ENCODE results near the gene HNRNPA2B1. TPM values are rescaled to one million over a fixed set of nuclear protein-coding genes. Genes with fewer than 3 reads are reported as not detected.
"Not testable (repeated sequence)": the region's sequence is repeated elsewhere in the genome, so short reads cannot be mapped to it uniquely, and the experiment has no call there.

HNRNPA2B1 gene
- total and polyA plus RNA-seq, 7 donors, result 141 to 885 (median 208) TPM

- no peak for DNase-seq
- Histone ChIP-seq H3K4me3 (no peak overlapping the region), H3K9me3 (no peaks in the 10 kb centered on the region), H3K27ac (no peak overlapping the region), H3K27me3 (no peaks in the 10 kb centered on the region), H3K4me1 (no peaks in the 10 kb centered on the region), H3K36me3 (peaks cover 0 to 6% (median 0%) of the 10 kb centered on the region in 4 donors)
- TF ChIP-seq POLR2A (IDR thresholded peaks at IDR 0.05) (no peak), EP300 (IDR thresholded peaks at IDR 0.05) (no peak), POLR2AphosphoS5 (IDR thresholded peaks at IDR 0.05) (no peak), CTCF (IDR thresholded peaks at IDR 0.05) (no peak)
- intact Hi-C loops (cut with DNase I), result no loop called here
- 87 to 90% methylated on average over 3 of the region's 3 CpGs for WGBS, 2 donors
Observed at GRCh38 chr7:26181474-26182227, 18.9 kb downstream of the HNRNPA2B1 start.

DNA sequence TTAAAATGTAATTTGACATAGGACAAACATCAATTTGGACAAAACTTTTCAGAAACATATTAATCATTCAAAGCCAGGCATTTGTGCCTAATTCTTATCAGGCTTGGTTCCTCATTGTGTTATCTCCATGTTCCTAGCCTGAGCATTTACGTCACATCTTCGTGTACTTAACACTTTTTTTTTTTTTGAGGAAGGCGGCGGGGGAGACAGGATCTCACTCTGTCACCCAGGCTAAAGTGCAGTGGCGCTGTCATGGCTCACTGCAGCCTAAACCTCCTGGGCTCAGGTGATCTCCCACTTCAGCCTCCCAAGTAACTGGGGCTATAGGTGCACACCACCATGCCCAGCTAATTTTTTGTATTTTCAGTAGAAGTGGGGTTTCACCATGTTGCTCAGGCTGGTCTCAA, 19.8 kb downstream of the HNRNPA2B1 start:
- TF ChIP-seq CTCF (IDR thresholded peaks at IDR 0.05) (no peak), POLR2AphosphoS5 (IDR thresholded peaks at IDR 0.05) (peak in 1 of 4 donors; percentile 22)
- intact Hi-C loops (cut with DNase I), result no loop called here
- Histone ChIP-seq H3K27me3 (no peaks in the 10 kb centered on the region), H3K27ac (no peak overlapping the region), H3K9me3 (no peaks in the 10 kb centered on the region), H3K4me3 (no peak overlapping the region), H3K4me1 (no peaks in the 10 kb centered on the region), H3K36me3 (no peaks in the 10 kb centered on the region)
- 71 to 80% methylated on average over 5 of the region's 5 CpGs for WGBS, 2 donors
- no peak for DNase-seq

- TF ChIP-seq POLR2A (IDR thresholded peaks at IDR 0.05) (no peak), POLR2AphosphoS5 (IDR thresholded peaks at IDR 0.05) (peak in 1 of 4 donors; percentile 8), CTCF (IDR thresholded peaks at IDR 0.05) (no peak)
- Histone ChIP-seq H3K9me3 (no peaks in the 10 kb centered on the region), H3K27ac (no peak overlapping the region), H3K27me3 (no peaks in the 10 kb centered on the region), H3K36me3 (no peaks in the 10 kb centered on the region), H3K4me3 (no peak overlapping the region), H3K4me1 (no peaks in the 10 kb centered on the region)
- intact Hi-C loops (cut with DNase I), result no loop called here
- 70 to 71% methylated on average over 8 of the region's 8 CpGs for WGBS, 2 donors
- DNase-seq, result no peak
Observed at GRCh38 chr7:26179826-26180497, 20.6 kb downstream of the HNRNPA2B1 start.

- DNase-seq, result no peak
- whole genome bisulfite sequencing, 2 donors, result 83 to 87% methylated on average over 5 of the region's 5 CpGs
- intact Hi-C loops (cut with DNase I), result no loop called here
- TF ChIP-seq POLR2A (IDR thresholded peaks at IDR 0.05), result no peak
- no peaks in the 10 kb centered on the region for H3K36me3 ChIP-seq
- no peaks in the 10 kb centered on the region for H3K9me3 ChIP-seq
- no peak overlapping the region for H3K4me3 ChIP-seq
- no peaks in the 10 kb centered on the region for H3K27me3 ChIP-seq
- no peaks in the 10 kb centered on the region for H3K4me1 ChIP-seq
- H3K27ac ChIP-seq, result no peak overlapping the region
Observed at GRCh38 chr7:26179422-26179821, 21.1 kb downstream of the HNRNPA2B1 start.

DNA sequence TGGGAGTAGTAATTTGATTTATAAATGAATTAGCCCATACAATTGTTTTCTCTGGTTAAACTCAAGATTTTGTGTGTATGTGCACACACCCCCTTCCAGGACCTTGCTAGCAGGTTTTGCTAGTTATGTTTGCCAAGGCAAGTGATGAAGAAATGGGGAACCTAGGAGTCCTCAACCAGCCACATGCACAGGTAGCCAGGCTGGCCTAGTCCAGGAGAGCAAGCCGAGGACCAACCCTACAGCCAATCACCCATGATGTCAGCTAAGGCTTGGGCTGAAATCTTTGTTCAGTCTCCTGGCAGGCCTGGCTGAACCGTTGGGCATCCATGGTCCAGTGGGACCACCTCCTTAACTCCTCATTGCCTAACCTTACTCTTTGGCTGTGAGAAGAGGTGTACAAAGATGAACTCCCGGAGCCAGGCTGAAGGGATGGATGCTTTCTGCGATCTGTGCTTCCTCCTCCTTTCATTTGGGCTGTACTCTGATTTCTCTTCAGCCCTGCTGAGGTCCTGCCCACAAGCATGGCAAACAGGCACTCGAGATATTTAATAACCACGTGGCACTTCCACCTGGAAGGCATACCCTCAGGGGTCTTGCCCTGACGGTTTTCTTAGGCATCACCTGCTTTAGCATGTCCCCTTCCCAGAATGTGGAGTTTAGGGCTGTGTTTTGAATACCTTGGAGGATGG, 22.1 kb downstream of the HNRNPA2B1 start:
- 89 to 91% methylated on average over 7 of the region's 7 CpGs for WGBS, 2 donors
- intact Hi-C loops (cut with DNase I), result no loop called here

GRCh38 chr7:26177269-26177668, 23.3 kb downstream of the HNRNPA2B1 start:
- H3K4me1 ChIP-seq; intact Hi-C loops (cut with DNase I); DNase-seq; H3K27ac ChIP-seq; H3K4me3 ChIP-seq; H3K27me3 ChIP-seq; H3K9me3 ChIP-seq; H3K36me3 ChIP-seq: not testable (repeated sequence)
- WGBS, 2 donors, result 95 to 98% methylated on average over 20 of the region's 20 CpGs

More for the DNA sequence above, 22.1 kb downstream of the HNRNPA2B1 start:
- Histone ChIP-seq H3K27me3 (no peaks in the 10 kb centered on the region), H3K4me1 (no peaks in the 10 kb centered on the region), H3K36me3 (no peaks in the 10 kb centered on the region), H3K4me3 (no peak overlapping the region), H3K27ac (no peak overlapping the region), H3K9me3 (no peaks in the 10 kb centered on the region)
- TF ChIP-seq POLR2AphosphoS5 (IDR thresholded peaks at IDR 0.05), result peak in 1 of 4 donors; percentile 22
- TF ChIP-seq CTCF (IDR thresholded peaks at IDR 0.05), result no peak
- no peak for DNase-seq

DNA sequence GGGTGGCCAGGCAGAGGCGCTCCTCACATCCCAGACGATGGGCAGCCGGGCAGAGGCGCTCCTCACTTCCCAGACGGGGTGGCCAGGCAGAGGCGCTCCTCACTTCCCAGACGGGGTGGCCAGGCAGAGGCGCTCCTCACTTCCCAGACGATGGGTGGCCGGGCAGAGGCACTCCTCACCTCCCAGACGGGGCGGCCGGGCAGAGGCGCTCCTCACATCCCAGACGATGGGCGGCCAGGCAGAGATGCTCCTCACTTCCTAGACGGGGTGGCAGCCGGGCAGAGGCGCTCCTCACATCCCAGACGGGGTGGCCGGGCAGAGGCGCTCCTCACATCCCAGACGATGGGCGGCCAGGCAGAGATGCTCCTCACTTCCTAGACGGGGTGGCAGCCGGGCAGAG, 23.9 kb downstream of the HNRNPA2B1 start:
- 96 to 97% methylated on average over 19 to 20 of the region's 26 CpGs for WGBS, 2 donors
- H3K36me3 ChIP-seq, result not testable (repeated sequence)

DNA sequence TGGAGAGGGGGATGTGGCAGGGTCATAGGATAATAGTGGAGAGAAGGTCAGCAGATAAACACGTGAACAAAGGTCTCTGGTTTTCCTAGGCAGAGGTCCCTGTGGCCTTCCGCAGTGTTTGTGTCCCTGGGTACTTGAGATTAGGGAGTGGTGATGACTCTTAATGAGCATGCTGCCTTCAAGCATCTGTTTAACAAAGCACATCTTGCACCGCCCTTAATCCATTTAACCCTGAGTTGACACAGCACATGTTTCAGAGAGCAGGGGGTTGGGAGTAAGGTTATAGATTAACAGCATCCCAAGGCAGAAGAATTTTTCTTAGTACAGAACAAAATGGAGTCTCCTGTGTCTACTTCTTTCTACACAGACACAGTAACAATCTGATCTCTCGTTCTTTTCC, 24.6 kb downstream of the HNRNPA2B1 start:
- intact Hi-C loops (cut with DNase I); H3K27me3 ChIP-seq; H3K27ac ChIP-seq; H3K36me3 ChIP-seq; H3K4me1 ChIP-seq; H3K4me3 ChIP-seq; H3K9me3 ChIP-seq; DNase-seq: not testable (repeated sequence)
- 86 to 100% methylated on average over 2 of the region's 4 CpGs for WGBS, 2 donors

More for the DNA sequence above, 23.9 kb downstream of the HNRNPA2B1 start:
- H3K27ac ChIP-seq; H3K4me1 ChIP-seq; H3K9me3 ChIP-seq; DNase-seq; H3K4me3 ChIP-seq; intact Hi-C loops (cut with DNase I); H3K27me3 ChIP-seq: not testable (repeated sequence)

All from sigmoid colon (tissue), 7 donors.